Stimulated activated CD4-positive, alpha-beta T cell treated with anti-CD3 and anti-CD28 coated beads, Interleukin-2, amount 100 ng/mL, for 48 hours (primary cell): ENCODE measurements around the gene NDUFS2.

Source experiments
- DNase-seq, 2 donors: peaks; one replicate each; pipeline ENCODE4 v3.0.0-alpha.2; 2020

NDUFS2 gene

DNA sequence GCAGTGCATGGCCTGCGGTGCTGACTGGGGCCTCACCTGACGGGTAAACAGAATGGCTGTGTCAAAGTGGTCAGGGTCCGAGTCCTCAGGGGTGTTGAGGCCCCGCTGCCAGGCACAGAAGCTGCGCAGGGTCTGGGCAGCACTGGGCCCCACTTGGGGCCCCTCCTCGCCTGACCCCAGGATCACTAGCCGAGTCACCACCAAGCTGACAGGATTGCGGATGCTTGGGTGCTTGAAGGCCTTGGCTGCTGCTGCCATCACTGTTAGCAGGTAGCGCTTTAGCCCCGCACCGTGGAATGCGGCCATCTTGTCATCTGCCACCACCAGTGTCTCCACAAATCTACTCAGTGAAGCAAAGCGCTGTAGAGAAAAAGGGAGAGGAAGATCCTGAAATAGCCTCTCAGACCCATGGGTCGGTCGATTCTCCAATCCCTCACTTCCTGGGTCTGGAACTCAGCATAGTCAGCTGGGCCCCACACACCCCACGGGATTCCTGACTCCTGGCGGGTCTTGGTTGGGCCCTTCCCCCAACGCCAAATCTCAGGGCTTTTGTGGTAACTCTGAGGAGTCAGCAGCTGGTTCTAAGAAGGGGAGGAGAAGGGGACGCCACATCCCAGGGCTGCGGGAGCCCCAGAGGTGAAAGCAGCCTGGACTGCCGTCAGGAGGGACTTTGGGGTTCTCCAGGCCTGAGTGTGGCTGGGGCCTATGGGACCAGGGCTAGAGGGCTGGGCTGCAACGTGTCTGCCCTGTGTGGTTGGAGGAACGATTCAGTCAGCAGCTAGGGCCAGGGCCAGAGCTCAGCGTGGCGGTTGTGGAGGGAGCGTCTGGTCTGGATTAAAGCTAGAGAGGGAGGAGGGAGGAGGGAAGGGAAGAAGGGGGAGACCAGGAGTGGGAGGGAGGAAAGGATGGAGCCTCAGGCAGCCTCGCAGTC, 5.4 kb upstream of the NDUFS2 start:
- DNase-seq: no peak

DNA sequence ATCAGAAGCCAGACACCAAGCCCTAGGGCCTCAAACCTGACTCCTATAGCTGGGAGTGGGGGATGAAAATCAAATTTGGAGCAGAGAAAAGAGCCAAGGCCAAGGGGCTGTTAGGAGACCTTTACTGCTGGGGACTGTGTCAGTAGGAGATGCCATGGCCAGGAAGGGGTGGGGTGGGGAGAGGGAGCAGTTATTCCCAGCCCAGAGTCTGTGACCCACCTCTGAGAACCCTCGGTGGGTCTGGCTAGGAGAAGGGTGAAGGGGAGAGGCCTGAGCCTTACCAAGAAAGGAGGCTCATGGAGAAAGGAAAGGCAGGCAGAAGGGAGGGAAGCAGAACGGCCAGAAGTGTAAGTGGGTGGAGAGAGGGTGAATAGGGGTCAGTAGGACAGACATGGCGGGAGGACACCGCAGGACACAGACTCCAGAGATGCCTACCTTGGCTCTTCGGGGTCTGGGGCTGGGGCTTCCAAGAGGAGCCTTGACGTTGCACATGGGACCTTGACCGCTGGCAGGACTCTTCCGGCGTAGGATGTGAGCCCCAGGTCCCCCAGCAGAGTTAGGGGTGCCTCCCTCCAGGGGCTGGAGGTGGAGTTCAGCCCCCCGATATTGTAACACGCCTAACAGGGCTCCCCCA, 4.5 kb upstream of the NDUFS2 start:
- DNase-seq: no peak

DNA sequence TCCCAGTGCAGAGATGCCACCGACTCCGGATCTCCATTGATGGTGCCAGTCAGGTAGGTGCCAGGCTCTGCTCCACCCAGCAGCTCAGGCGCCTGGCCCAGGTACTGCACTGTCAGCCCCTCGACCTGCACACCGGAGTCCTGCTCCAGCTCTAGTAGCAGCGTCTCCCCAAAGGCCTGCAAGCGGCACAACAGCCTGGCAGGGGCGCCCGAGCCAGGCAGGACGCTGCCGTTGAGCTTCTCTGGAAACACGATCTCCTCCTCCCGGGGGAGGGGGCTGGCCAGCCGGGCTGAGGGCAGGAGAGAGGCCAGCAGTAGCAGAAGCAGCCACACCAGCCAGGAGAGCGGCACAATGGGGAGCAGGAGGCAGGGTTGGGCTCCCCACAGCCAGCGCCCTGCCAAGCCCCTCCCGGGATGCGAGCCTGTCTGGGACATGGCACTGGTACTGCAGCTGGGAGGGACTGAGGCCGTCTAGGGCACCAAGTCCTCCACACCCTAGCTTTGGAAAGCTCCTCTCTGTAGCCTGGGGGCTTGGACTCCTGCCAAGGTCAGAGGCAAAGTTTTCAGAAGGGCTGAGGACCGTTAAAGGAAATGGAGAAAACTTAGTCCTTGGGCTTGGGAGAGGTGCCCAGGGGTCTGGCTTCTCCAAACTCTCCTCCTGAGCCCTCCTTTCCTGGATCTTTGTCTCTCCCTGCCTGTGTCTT, 3.8 kb upstream of the NDUFS2 start:
- DNase-seq: no peak

DNA sequence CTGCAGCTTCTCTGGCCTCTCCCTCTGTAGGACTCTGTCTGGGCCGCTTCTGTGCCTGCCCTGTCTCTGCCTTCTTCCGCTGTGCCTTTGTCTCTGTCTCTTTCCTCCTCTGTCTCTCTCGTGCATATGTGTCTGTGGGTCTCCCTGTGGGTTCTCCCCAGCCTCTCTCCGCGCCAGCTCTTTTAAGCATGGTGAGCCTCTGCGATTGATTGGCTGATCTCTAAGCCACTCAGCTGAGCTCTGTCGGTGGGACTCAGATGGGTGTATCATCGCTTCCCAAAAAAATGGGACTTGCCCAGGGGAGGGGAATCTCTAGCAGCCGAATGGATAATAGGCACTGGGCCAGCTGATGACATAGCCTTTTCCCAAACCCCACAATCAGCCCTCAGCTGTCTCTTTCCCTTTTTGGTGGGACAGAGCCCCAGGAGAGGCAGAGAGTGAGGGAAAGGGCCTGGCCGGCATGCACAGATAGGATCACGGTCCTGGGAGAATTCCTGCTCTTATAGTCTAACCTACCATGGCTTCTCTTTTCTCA, 3.2 kb upstream of the NDUFS2 start, which contains the start of gene ADAMTS4:
ADAMTS4 (minus strand) TSS at position 158 of the 535 bp plus-strand sequence. CDS start 427 bp downstream, outside the sequence.
- no peak for DNase-seq

DNA sequence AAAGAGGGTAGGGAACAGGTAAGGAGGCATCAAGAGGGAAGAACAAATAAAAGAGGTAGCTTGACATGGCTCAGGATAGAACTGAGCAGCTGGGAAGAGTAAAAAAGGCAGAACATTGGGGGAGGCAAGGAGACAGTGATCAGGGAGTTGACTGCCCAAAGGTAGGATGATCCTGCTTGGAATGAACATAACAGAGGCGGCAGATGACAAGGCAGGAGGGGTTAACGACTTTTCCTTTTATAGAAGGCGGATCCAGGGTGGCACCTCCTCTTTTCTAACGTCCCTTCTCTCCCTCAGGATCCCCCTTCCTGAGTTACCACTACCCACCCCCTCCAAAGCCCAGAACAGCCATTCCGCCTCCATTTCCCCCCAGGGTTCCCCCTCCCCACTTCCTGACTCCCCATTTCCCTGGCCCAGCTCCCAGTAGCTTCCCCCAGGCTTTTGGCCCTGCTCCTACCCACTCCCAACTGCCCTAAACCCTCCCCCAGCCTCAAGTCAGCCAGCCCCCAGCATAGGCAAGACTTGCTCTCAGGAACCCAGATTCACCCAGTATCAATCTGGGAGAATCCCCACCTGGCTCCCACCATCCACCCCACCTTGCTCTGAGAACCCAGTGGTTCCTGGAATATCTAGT, 2.5 kb upstream of the NDUFS2 start:
- DNase-seq: no peak

DNA sequence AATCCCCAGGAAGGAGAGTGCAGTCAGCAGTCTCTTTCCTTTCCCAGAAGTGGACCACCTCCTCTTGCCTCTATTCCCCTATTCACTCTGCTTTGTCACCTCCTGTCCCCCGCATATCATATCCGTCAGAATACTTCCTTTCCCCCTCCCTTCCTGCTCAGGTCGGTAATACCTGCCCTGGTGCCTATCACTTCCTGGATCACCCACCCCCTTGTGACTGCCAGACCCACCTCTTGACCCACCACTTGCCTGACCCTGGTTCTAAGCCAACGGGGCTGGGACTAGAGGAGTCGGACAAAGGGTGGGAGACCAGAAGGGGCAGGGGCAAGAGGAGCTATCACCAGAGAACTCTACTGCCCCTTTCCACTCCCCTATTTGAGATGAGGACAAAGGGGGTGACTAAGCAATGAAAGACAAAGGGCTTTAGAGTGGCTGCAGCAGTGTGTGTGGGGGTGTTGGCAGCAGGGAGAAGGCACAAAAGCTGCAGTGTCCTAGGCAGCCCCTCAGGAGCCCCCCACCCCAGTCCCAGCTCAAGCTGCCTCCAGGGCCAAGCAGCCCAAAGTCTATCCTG, 1.7 kb upstream of the NDUFS2 start:
- DNase-seq: no peak

DNA sequence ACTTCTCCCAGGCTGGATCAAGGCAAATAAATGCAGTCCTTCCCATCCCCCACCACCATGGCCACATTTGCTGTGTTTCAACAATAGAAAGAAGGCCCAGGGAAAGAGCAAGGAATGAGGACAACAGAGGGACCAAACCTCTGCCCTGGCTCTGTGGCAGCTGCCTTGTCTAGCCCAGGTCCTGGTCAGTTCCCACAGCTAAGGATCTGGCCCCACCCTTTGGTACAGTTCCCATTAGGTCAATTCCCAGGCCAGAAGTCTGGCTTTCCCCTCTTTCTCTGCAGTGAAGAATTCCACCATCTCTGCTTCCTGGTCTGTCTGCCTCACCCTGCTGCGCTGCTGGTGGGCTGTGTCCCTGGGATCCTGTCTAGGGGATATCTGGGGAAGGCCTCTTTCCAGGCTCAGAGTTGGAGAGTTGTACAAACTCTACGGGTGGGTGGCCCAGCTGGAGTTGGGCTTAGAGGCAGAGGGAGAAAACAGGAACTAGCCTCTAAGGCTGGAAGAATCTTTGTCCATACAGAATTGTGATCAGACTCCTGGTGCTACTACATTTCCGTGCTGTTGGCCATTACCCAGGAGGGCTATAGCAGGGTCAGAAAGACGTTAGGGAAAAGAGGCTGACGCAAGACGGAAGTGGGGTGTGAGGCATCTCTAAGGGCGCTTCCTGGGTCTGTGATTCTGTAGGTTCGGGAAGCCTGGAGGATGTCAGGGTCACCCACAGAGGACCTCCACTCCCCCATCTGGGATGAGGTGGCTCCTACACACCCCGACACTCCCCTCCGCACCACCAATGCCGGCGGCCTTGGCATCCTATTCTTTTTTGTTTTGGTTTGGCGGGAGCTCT, 953 bp upstream of the NDUFS2 start:
- no peak for DNase-seq

DNA sequence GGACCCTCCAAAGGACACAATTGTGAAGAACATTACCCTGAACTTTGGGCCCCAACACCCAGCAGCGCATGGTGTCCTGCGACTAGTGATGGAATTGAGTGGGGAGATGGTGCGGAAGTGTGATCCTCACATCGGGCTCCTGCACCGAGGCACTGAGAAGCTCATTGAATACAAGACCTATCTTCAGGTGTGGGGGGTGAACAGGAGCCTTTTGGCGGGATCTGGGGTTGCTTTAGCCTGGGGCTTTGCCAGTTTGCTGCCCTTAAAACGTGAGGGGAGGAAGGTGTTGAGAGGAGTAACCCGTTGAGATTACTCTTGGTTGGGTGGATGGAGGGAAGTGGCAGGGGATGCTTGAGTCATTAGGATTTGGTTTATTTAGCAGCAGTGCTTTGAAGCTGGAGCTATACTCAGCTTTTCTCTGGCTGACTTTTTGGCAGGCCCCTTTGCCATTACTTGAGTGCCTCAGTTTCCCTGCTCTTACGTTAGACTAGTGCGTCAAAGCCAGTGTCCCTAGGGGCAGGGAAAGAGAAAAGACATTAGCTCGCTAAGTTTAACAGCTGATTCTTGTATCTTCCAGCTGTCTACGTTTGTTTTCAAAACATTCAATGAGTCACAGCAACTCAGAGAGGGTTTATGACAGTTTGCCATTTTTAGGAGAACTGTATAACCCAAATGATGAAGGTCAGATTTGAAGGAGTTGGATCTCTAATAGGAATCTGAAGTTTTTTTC, 4.4 kb downstream of the NDUFS2 start:
- no peak for DNase-seq

DNA sequence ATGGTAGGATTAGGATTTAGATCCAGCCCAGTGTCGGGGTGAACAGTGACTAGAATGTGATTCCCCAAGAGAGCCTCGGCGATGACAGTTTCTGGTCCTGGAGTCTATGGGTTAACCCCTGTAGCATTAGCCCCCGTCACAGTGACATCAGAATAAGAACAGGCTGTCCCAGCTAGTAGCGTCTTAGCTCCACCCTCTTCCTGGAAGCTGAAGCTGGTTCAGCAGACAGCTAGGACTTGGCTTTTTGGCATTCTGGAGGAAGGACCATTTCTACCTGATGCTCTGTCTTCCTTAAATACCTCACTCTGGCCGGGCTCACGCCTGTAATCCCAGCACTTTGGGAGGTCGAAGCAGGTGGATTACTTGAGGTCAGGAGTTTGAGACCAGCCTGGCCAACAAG, 5.0 kb downstream of the NDUFS2 start:
- no peak for DNase-seq

DNA sequence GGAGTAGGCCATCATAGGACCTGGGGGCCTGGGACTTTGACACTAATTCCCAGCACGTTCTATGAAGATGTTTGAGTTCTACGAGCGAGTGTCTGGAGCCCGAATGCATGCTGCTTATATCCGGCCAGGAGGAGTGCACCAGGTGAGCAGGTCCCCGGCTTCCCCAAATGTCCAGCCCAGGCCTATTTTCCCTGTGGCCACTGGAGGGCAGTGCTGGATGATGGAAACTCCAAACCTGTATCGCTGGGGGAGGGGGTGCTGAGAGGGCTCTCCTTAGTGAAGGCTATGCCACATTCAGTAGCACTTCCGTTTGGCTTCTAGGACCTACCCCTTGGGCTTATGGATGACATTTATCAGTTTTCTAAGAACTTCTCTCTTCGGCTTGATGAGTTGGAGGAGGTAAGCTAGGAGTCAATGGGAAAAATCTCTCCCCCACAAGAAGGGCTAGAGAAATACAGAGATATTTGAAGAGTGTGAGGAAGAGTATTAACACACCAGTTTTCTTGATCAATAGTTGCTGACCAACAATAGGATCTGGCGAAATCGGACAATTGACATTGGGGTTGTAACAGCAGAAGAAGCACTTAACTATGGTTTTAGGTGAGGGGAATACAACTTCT, 7.7 kb downstream of the NDUFS2 start:
- DNase-seq: peak; percentile 67 to 68

DNA sequence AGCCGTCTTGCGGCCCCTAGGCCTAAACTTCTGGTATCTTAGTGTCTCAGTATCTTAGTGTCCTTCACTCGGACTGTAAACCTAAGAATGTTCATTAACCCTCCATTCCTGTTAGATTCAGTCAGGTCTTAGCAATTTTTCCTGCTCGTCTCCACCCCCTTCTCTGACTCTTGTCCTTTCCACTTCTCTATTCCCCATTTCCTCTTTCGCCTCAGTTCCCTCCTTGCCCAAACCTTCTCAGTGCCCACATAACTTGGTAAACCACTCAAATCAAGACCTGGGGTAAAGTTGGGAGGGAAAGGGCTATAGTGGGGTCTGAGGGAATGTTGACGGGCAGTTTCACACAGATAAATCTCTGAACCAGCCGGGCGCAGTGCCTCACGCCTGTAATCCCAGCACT, 12.2 kb downstream of the NDUFS2 start:
- DNase-seq: no peak

DNA sequence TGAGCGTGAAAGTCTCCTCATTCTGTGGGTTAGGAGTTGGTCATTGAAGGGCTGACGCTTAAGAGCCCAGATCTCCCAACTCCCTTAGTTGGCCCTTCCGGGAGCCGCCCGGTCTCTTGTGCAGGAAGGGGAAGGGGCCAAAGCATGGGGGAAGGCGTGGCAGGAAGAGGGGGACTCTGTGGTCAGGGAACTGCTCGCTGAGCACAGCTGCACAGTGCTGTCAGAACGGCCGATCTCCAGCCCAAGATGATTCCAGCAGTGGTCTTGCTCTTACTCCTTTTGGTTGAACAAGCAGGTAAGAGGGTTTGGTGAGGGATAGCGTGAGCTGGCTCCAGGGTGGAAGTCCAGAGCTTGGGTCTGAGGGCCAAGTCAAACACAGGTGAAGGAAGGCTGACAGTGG, 12.9 kb downstream of the NDUFS2 start, which contains the start of gene FCER1G:
FCER1G (plus strand) TSS at position 220 of the 400 bp plus-strand sequence; CDS start at position 247, 27 bp downstream.
- no peak for DNase-seq

DNA sequence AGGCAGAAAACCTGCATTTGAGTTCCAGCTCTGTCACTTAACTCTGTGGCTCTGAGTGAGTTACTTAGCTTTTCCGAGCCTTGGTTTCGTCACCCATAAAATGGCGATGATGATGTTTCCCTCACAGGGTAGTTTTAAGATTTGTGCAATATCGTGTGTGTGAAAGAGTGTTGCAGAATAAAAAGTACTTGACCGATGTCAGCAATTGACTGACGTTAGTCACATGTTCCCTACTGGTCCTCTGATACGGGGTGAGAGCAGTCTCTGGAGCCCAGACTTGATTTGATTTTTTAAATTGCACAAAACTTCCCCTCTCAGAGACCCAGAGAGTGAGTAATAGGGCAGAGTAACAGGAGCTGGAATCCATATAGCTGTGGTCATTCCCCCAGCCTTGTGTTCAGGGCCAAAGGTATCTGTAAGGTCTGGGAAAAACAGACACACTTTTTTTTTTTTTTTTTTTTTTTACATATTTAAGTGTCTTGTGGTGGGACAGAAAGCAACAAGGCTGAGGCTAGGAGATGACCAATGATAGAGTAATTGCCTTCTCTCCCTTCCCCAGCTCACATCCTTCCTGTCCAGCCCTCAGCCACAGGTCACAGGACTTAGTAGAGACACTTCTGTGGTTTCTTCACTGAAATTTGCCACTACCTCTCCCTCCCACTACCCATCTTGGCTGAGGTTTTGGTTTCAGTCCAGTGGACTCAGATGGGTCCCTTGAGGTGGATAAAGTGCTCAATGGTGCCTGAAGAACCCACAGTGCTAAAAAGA, 15.0 kb downstream of the NDUFS2 start:
- no peak for DNase-seq

DNA sequence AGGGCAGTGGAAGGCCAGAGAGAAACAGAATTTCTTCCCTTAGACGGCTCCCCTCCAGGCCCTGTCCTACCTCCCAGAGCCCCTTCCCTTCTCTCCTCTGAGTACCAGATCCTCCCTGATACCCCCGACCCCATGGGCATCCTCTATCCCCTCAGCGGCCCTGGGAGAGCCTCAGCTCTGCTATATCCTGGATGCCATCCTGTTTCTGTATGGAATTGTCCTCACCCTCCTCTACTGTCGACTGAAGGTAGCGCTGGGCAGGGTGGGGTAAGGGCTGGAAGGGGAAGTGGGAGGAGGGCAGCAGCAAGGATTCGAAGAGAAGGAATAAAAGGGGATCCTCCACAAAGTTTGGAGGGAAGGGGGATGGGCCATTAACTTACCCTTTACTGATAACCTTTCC, 15.7 kb downstream of the NDUFS2 start:
- DNase-seq: no peak

DNA sequence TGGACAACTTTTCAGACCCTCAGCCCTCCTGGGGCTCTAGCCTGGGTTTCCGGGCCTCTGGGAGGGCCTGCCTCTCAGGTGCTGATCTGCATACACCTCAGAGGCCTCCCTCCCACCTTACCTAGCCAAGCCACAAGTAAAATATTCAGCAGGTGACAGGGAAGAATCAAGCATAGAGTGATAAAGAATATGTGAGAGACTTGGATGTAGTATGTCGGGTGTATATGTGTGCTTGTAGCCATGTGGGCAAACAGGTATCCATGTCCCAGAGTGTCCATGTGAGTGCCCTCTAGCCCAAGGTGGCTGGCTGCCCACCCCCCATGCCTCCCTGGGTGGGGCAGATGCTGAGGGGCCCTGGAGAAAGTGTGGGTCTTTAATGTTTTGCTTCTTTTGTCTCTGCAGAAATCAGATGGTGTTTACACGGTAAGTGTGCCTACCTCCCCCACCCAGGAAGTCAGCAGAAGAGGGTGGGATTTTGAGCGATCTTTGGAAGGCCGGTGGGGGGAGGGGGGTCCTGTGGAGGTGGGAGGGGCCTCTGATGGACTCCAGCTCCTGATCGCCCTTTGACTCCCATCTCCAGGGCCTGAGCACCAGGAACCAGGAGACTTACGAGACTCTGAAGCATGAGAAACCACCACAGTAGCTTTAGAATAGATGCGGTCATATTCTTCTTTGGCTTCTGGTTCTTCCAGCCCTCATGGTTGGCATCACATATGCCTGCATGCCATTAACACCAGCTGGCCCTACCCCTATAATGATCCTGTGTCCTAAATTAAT, 16.3 kb downstream of the NDUFS2 start:
- no peak for DNase-seq

DNA sequence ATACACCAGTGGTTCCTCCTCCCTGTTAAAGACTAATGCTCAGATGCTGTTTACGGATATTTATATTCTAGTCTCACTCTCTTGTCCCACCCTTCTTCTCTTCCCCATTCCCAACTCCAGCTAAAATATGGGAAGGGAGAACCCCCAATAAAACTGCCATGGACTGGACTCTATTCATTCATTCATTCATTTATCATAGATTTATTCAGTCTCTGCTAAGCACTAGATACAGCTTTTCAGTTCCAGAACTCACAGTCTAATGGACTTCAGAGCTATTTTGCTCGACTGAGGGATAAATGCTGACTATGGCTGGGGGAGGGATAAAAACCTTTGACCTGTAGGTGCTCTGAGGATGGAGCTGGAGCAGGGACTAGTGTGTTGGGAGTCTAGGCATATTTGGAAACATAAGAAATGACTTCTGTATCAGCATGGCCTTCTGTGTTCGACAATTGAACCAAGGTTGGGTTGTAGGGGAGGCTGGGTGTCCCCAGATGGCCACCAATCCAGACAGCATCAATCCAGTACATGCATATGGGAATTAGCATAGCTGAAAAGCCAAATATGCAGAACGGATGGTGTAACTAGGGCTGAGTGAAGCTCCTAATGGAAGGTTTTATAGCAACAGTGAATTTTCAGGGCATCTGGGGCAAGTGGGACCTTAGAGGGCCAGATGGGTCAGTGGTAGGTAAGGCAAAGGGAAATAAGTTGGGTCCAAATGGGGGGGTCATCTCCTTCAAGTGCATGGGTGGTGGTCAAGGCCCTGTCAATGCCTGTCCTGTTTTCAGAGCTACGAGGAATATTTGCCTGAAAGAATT, 17.1 kb downstream of the NDUFS2 start:
- DNase-seq: no peak

DNA sequence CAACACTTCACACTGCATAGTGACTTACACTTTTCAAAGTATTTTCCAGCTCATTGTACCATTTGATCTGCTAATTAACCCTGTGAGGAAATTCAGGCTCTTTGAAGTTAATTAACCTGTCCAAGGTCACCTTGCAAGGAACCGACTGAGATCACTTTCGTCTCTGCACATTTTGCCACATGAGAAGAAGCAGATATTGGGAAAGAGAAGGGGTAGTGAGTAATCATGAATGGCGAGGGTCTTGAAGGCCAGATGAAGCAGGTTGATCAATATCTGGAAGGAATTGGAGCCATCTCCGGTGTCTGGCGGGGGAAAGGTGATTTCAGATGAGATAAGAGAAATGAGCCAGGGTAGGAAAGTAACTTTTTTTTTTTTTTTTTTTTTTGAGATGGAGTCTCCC, 17.8 kb downstream of the NDUFS2 start:
- no peak for DNase-seq
